OCI-LY3 (cell line): ENCODE data around the gene GRM4.

Experiments used
- H2AFZ ChIP-seq: fragments of 200-600, 300-600 bp; shearing (Covaris generic); 2 replicates; pipeline ENCODE4 v1.6.0; 2014; ENCODE audit warnings: antibody characterized with exemption, low read depth, low read length
- H3K27ac ChIP-seq: fragments of 200-600, 300-600 bp; sonication (generic); 2 replicates; pipeline ENCODE4 v1.5.1; 2014; ENCODE audit warnings: mild to moderate bottlenecking, low read length, moderate library complexity, mixed read lengths
- H3K27me3 ChIP-seq: fragments of 200-600, 300-600 bp; sonication (generic); 2 replicates; pipeline ENCODE4 v1.6.1; 2014; ENCODE audit warnings: low read depth, low read length, mixed read lengths
- H3K36me3 ChIP-seq: fragments of 200-600, 300-600 bp; sonication (generic); replicated peaks from 2 replicates; pipeline ENCODE3; 2014; ENCODE audit warnings: low read depth, low read length, mixed read lengths
- H3K4me1 ChIP-seq: fragments of 300-600, 200-600 bp; sonication (generic); 2 replicates; pipeline ENCODE4 v1.6.1; 2014; ENCODE audit warnings: low read length, mixed read lengths
- H3K4me2 ChIP-seq: fragments of 200-600, 300-600 bp; sonication (generic); 2 replicates; pipeline ENCODE4 v1.6.1; 2014; ENCODE audit warnings: low read length, mixed read lengths
- H3K4me3 ChIP-seq: fragments of 300-600, 200-600 bp; sonication (generic); 2 replicates; pipeline ENCODE4 v1.5.1; 2014; ENCODE audit warnings: antibody characterized with exemption, mild to moderate bottlenecking, low read length, moderate library complexity
- H3K79me2 ChIP-seq: fragments of 300-600, 200-600 bp; shearing (Covaris generic); 2 replicates; pipeline ENCODE4 v1.6.1; 2014; ENCODE audit warnings: mild to moderate bottlenecking, low read length, mixed read lengths
- H3K9ac ChIP-seq: fragments of 300-600, 200-600 bp; shearing (Covaris generic); 2 replicates; pipeline ENCODE4 v1.6.0; 2014; ENCODE audit warnings: mild to moderate bottlenecking, low read length, moderate library complexity
- H3K9me3 ChIP-seq: fragments of 200-600, 300-600 bp; shearing (Covaris generic); 2 replicates; pipeline ENCODE4 v1.6.1; 2014; ENCODE audit warnings: low read length, mixed read lengths; ENCODE audit not compliant: insufficient read depth
- H4K20me1 ChIP-seq: fragments of 200-600, 300-600 bp; sonication (generic); 2 replicates; pipeline ENCODE4 v1.6.1; 2016; ENCODE audit warnings: low read length, mixed read lengths; ENCODE audit not compliant: insufficient read depth
- CTCF ChIP-seq: fragments of 200-600, 300-600 bp; sonication (generic); IDR thresholded peaks from 2 replicates; pipeline ENCODE4 v1.5.1; 2014; ENCODE audit warnings: antibody characterized with exemption, low read length, low read depth
- EZH2phosphoT487 ChIP-seq: fragments of 200-600 bp; shearing (Covaris generic); IDR thresholded peaks from 2 replicates; pipeline ENCODE4 v1.6.1; 2018; ENCODE audit warnings: antibody characterized with exemption, mixed run types, low read depth

The GRM4 gene

GRCh38 chr6:34075906-34076305, 70.0 kb downstream of the GRM4 start:
- Histone ChIP-seq H2AFZ (no peak overlapping the region), H3K27me3 (no peaks in the 10 kb centered on the region), H3K9me3 (no peaks in the 10 kb centered on the region), H3K9ac (no peak overlapping the region), H3K36me3 (no peaks in the 10 kb centered on the region), H3K27ac (no peak overlapping the region), H3K79me2 (no peaks in the 10 kb centered on the region), H4K20me1 (no peaks in the 10 kb centered on the region), H3K4me3 (no peak overlapping the region), H3K4me1 (no peaks in the 10 kb centered on the region), H3K4me2 (no peak overlapping the region)
- TF ChIP-seq EZH2phosphoT487 (no peak), CTCF (no peak)

DNA sequence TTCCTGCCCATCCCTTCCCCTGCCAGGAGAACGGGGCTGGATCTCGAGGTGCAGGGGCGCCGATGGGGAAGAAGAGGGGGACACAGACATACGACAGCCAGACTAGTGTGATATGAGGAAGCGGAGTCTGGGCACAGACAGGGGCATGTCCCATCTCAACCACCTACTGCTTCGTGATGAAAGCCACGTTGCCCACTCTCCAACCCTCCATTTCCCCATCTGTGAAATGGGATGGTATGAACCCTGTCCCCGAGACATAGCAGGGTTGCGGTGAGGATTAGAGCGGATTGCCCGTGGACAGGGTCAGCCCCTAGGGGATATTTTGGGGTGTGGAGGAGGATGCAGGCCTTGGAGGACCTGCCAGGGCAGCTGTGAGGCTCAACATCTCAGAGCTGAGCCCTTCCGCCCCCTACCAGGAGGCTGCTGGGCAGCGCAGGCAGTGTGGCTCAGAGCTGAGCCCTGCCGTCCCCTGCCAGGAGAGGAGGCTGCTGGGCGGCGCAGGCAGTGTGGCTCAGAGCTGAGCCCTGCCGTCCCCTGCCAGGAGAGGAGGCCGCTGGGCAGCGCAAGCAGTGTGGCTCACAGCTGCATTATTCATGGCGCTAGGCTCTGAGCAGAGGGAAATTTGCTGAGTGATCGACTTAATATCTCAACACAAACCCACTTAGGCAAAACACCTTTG, 71.7 kb downstream of the GRM4 start:
- Histone ChIP-seq H2AFZ (no peak overlapping the region), H3K4me2 (no peak overlapping the region), H3K79me2 (no peaks in the 10 kb centered on the region), H3K36me3 (no peaks in the 10 kb centered on the region), H3K9ac (no peak overlapping the region), H3K9me3 (no peaks in the 10 kb centered on the region), H3K4me1 (no peaks in the 10 kb centered on the region), H3K4me3 (no peak overlapping the region), H4K20me1 (no peaks in the 10 kb centered on the region), H3K27me3 (no peaks in the 10 kb centered on the region), H3K27ac (no peak overlapping the region)
- TF ChIP-seq EZH2phosphoT487 (no peak), CTCF (no peak)

DNA sequence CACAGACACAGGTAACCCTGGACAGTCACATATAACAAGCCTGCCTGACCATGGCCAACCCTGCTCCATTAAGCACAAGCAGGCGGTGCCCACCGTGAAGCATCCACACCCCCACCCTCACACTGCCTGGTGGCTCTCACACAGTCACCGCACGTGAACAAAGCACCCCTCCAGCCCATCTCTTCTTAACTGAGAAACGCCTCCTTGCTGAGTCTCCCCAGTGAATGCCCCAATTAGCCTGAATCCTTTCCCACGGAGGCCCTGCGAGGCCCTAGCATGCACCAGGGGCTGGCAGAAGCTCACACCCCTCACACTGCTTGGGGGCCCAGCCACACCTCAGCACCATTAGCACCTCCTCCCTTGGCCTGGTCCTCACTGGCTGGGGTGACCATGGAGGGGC, 72.3 kb downstream of the GRM4 start:
- TF ChIP-seq CTCF: no peak
- TF ChIP-seq EZH2phosphoT487: no peak
- Histone ChIP-seq H3K4me1 (no peaks in the 10 kb centered on the region), H3K27me3 (no peaks in the 10 kb centered on the region), H3K36me3 (no peaks in the 10 kb centered on the region), H3K79me2 (no peaks in the 10 kb centered on the region), H3K27ac (no peak overlapping the region), H3K9ac (no peak overlapping the region), H3K9me3 (no peaks in the 10 kb centered on the region), H4K20me1 (no peaks in the 10 kb centered on the region), H2AFZ (no peak overlapping the region), H3K4me3 (no peak overlapping the region), H3K4me2 (no peak overlapping the region)

- no peak for TF ChIP-seq CTCF
- TF ChIP-seq EZH2phosphoT487: no peak
- Histone ChIP-seq H3K9me3 (no peaks in the 10 kb centered on the region), H3K27me3 (no peaks in the 10 kb centered on the region), H2AFZ (no peak overlapping the region), H3K9ac (no peak overlapping the region), H3K27ac (no peak overlapping the region), H3K36me3 (no peaks in the 10 kb centered on the region), H3K4me1 (no peaks in the 10 kb centered on the region), H3K4me3 (no peak overlapping the region), H3K4me2 (no peak overlapping the region), H4K20me1 (no peaks in the 10 kb centered on the region), H3K79me2 (no peaks in the 10 kb centered on the region)
Measured at GRCh38 chr6:34072727-34073126, 73.2 kb downstream of the GRM4 start.
